Stimulated activated CD8-positive, alpha-beta memory T cell treated with anti-CD3 and anti-CD28 coated beads, Interleukin-12 subunit alpha, Interleukin-12 subunit beta, amount 100 ng/mL, for 1 hour (primary cell): Measurements from ENCODE around the gene NFE2.
"Not testable (repeated sequence)": the region's sequence is repeated elsewhere in the genome, so short reads cannot be mapped to it uniquely, and the experiment has no call there.

Experiments
- DNase-seq: peaks from one replicate; pipeline ENCODE4 v3.0.0-alpha.2; 2020; ENCODE audit warnings: low read depth

Gene NFE2

GRCh38 chr12:54282949-54283593 lies 17.7 kb downstream of the NFE2 start:
- DNase-seq = no peak

GRCh38 chr12:54281694-54282093 lies 19.1 kb downstream of the NFE2 start:
- not testable (repeated sequence) for DNase-seq

GRCh38 chr12:54281261-54281638 lies 19.6 kb downstream of the NFE2 start:
- not testable (repeated sequence) for DNase-seq

GRCh38 chr12:54280468-54281260 lies 20.2 kb downstream of the NFE2 start, which contains the start of gene HNRNPA1:
Gene HNRNPA1 (plus strand): TSS chr12:54280726. CDS start chr12:54280808, 82 bp downstream.
- peak; percentile 90 for DNase-seq

GRCh38 chr12:54279632-54280467 lies 21.0 kb downstream of the NFE2 start, which contains the start of gene CBX5:
Gene CBX5 (minus strand): TSS chr12:54280122. CDS start chr12:54257650, 22,472 bp downstream.
- DNase-seq = peak; percentile 100

GRCh38 chr12:54279227-54279631 lies 21.6 kb downstream of the NFE2 start:
- DNase-seq = no peak

- DNase-seq = no peak
Measured at GRCh38 chr12:54277823-54278276, 23.0 kb downstream of the NFE2 start.

- no peak for DNase-seq
Measured at GRCh38 chr12:54276368-54276767, 24.4 kb downstream of the NFE2 start.

GRCh38 chr12:54273981-54274380 lies 26.8 kb downstream of the NFE2 start:
- DNase-seq = no peak

GRCh38 chr12:54272214-54272613 lies 28.6 kb downstream of the NFE2 start:
- no peak for DNase-seq

- DNase-seq = no peak
Measured at GRCh38 chr12:54270345-54270744, 30.5 kb downstream of the NFE2 start.

GRCh38 chr12:54266852-54267251 lies 34.0 kb downstream of the NFE2 start:
- DNase-seq = no peak

GRCh38 chr12:54265364-54265812 lies 35.4 kb downstream of the NFE2 start:
- DNase-seq = no peak

GRCh38 chr12:54262403-54262925 lies 38.4 kb downstream of the NFE2 start:
- DNase-seq = no peak

GRCh38 chr12:54261815-54262402 lies 38.9 kb downstream of the NFE2 start:
- DNase-seq = no peak

GRCh38 chr12:54259194-54260011 lies 41.4 kb downstream of the NFE2 start:
- DNase-seq = no peak

- DNase-seq = no peak
Measured at GRCh38 chr12:54258201-54258681, 42.6 kb downstream of the NFE2 start.

- no peak for DNase-seq
Measured at GRCh38 chr12:54257332-54257731, 43.5 kb downstream of the NFE2 start.

- DNase-seq = no peak
Measured at GRCh38 chr12:54253240-54253639, 47.6 kb downstream of the NFE2 start.

- DNase-seq = no peak
Measured at GRCh38 chr12:54251667-54252284, 49.0 kb downstream of the NFE2 start.
